ENCODE results near the gene ZNF761.
"Not testable (repeated sequence)": the region's sequence is repeated elsewhere in the genome, so short reads cannot be mapped to it uniquely, and the experiment has no call there.

DNA sequence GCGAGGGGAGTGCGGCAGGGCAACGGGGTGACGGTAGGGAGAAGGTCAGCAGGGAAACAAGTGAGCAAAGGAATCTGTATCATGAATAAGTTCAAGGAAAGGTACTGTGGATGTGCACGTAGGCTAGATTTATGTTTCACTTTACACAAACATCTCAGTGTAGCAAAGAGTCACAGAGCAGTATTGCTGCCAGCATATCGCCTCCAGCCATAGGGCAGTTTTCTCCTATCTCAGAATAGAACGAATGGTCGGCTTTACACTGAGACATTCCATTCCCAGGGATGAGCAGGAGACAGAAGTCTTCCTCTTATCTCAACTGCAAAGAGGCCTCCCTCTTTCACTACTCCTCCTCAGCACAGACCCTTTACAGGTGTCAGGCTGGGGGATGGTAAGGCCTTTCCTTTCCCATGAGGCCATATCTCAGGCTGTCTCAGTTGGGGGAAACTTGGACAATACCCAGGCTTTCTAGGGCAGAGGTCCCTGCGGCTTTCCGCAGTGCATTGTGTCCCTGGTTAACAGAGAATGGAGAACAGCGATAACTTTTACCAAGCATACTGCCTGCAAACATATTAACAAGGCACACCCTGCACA is 28.4 kb downstream of the ZNF761 start:
- TF ChIP-seq, protein P1, sequence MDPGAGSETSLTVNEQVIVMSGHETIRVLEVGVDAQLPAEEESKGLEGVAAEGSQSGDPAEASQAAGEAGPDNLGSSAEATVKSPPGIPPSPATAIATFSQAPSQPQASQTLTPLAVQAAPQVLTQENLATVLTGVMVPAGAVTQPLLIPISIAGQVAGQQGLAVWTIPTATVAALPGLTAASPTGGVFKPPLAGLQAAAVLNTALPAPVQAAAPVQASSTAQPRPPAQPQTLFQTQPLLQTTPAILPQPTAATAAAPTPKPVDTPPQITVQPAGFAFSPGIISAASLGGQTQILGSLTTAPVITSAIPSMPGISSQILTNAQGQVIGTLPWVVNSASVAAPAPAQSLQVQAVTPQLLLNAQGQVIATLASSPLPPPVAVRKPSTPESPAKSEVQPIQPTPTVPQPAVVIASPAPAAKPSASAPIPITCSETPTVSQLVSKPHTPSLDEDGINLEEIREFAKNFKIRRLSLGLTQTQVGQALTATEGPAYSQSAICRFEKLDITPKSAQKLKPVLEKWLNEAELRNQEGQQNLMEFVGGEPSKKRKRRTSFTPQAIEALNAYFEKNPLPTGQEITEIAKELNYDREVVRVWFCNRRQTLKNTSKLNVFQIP (CRISPR knock-in tag; IDR thresholded peaks at IDR 0.05; ENCODE audit: borderline replicate concordance, low read depth), result not testable (repeated sequence)
- TF ChIP-seq, protein P2, sequence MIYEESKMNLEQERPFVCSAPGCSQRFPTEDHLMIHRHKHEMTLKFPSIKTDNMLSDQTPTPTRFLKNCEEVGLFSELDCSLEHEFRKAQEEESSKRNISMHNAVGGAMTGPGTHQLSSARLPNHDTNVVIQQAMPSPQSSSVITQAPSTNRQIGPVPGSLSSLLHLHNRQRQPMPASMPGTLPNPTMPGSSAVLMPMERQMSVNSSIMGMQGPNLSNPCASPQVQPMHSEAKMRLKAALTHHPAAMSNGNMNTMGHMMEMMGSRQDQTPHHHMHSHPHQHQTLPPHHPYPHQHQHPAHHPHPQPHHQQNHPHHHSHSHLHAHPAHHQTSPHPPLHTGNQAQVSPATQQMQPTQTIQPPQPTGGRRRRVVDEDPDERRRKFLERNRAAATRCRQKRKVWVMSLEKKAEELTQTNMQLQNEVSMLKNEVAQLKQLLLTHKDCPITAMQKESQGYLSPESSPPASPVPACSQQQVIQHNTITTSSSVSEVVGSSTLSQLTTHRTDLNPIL (CRISPR knock-in tag; IDR thresholded peaks at IDR 0.05; ENCODE audit: low read depth), result not testable (repeated sequence)
- TF ChIP-seq ISL1 (CRISPR knock-in tag; IDR thresholded peaks at IDR 0.05); TOX (CRISPR knock-in tag; IDR thresholded peaks at IDR 0.05; ENCODE audit: borderline replicate concordance); ZFP30 (CRISPR knock-in tag; IDR thresholded peaks at IDR 0.05); ARNTL (CRISPR knock-in tag; IDR thresholded peaks at IDR 0.05; ENCODE audit: borderline replicate concordance, low read depth); ZNF8 (CRISPR knock-in tag; IDR thresholded peaks at IDR 0.05); OSR1 (CRISPR knock-in tag; IDR thresholded peaks at IDR 0.05); SNAI2 (CRISPR knock-in tag; IDR thresholded peaks at IDR 0.05); RARB (CRISPR knock-in tag; IDR thresholded peaks at IDR 0.05); BACH2 (CRISPR knock-in tag; IDR thresholded peaks at IDR 0.05; ENCODE audit: borderline replicate concordance): not testable (repeated sequence)
- TF ChIP-seq, protein P3, sequence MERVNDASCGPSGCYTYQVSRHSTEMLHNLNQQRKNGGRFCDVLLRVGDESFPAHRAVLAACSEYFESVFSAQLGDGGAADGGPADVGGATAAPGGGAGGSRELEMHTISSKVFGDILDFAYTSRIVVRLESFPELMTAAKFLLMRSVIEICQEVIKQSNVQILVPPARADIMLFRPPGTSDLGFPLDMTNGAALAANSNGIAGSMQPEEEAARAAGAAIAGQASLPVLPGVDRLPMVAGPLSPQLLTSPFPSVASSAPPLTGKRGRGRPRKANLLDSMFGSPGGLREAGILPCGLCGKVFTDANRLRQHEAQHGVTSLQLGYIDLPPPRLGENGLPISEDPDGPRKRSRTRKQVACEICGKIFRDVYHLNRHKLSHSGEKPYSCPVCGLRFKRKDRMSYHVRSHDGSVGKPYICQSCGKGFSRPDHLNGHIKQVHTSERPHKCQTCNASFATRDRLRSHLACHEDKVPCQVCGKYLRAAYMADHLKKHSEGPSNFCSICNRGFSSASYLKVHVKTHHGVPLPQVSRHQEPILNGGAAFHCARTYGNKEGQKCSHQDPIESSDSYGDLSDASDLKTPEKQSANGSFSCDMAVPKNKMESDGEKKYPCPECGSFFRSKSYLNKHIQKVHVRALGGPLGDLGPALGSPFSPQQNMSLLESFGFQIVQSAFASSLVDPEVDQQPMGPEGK (CRISPR knock-in tag; IDR thresholded peaks at IDR 0.05; ENCODE audit: borderline replicate concordance), result not testable (repeated sequence)

Measured in SK-N-SH treated with all-trans-retinoic acid at 6 μM for 48 hours (cell line).